Osteoblast (primary cell): Measurements from ENCODE around the gene KIRREL3. TPM values are rescaled to one million over a fixed set of nuclear protein-coding genes. Genes with fewer than 3 reads are reported as not detected.

ENCODE experiments used
- DNase-seq: peaks from one replicate; pipeline ENCODE4 v3.0.0; 2011; ENCODE audit warnings: low spot score, mixed read lengths; ENCODE audit not compliant: insufficient read length; ENCODE audit errors: missing footprints
- H2AFZ ChIP-seq: 2 replicates; pipeline ENCODE4 v1.6.0; 2011; ENCODE audit warnings: mild to moderate bottlenecking, low read length
- H3K27ac ChIP-seq: 2 replicates; pipeline ENCODE4 v1.5.1; 2011; ENCODE audit warnings: mild to moderate bottlenecking, low read depth, low read length, moderate library complexity
- H3K27me3 ChIP-seq: 2 replicates; pipeline ENCODE4 v1.6.0; 2012; ENCODE audit warnings: mild to moderate bottlenecking, control low read depth, inconsistent platforms, low read length, moderate library complexity; ENCODE audit not compliant: insufficient read depth
- H3K36me3 ChIP-seq: 2 replicates; pipeline ENCODE4 v1.5.1; 2011; ENCODE audit warnings: mild to moderate bottlenecking, low read length, control low read depth, moderate library complexity; ENCODE audit not compliant: insufficient read depth
- H3K4me1 ChIP-seq: 2 replicates; pipeline ENCODE4 v1.5.1; 2011; ENCODE audit warnings: mild to moderate bottlenecking, low read length, control low read depth, moderate library complexity; ENCODE audit not compliant: insufficient read depth
- H3K4me2 ChIP-seq: 2 replicates; pipeline ENCODE4 v1.6.0; 2011; ENCODE audit warnings: mild to moderate bottlenecking, low read length; ENCODE audit not compliant: insufficient read depth
- H3K4me3 ChIP-seq: fragments of 200-600 bp; sonication (generic); 3 replicates; pipeline ENCODE4 v1.5.1; 2012; ENCODE audit warnings: mild to moderate bottlenecking, low read length, inconsistent platforms; ENCODE audit not compliant: insufficient read depth
- H3K79me2 ChIP-seq: 2 replicates; pipeline ENCODE4 v1.6.0; 2012; ENCODE audit warnings: mild to moderate bottlenecking, low read length, control low read depth, inconsistent platforms; ENCODE audit not compliant: insufficient read depth
- H3K9me3 ChIP-seq: 2 replicates; pipeline ENCODE4 v1.5.1; 2011; ENCODE audit warnings: low read depth, low read length, control low read depth
- H4K20me1 ChIP-seq: 2 replicates; pipeline ENCODE4 v1.6.0; 2012; ENCODE audit warnings: mild to moderate bottlenecking, low read length, control low read depth; ENCODE audit not compliant: insufficient read depth
- CTCF ChIP-seq: IDR thresholded peaks from 2 replicates; pipeline ENCODE4 v1.5.1; 2011; ENCODE audit warnings: mild to moderate bottlenecking, low read depth, low read length, moderate library complexity; ENCODE audit errors: extremely low read depth
- total RNA-seq: library from RNA; depleted of rRNA; stranded (reverse); fragments of >200 nt; gene quantifications from 2 replicates; pipeline ENCODE4 v1.2.3, GENCODE V29; 2012

The KIRREL3 gene
- total RNA-seq, 1 donor: 3.6 TPM

GRCh38 chr11:126419801-126420697 is 580.5 kb downstream of the KIRREL3 start:
- peaks cover 5% of the 10 kb centered on the region for H3K36me3 ChIP-seq
- H4K20me1 ChIP-seq: no peaks in the 10 kb centered on the region
- H3K27ac ChIP-seq: peak overlapping the region; percentile 55
- H3K79me2 ChIP-seq: no peaks in the 10 kb centered on the region
- H3K27me3 ChIP-seq: no peaks in the 10 kb centered on the region
- H2AFZ ChIP-seq: peak overlapping the region; percentile 55
- H3K4me3 ChIP-seq: no peak overlapping the region
- H3K4me2 ChIP-seq: peak overlapping the region; percentile 51
- DNase-seq: peak; percentile 83
- H3K4me1 ChIP-seq: peaks cover 8% of the 10 kb centered on the region
- TF ChIP-seq CTCF: no peak
- no peaks in the 10 kb centered on the region for H3K9me3 ChIP-seq

GRCh38 chr11:126418887-126419286 is 581.7 kb downstream of the KIRREL3 start:
- H3K79me2 ChIP-seq: no peaks in the 10 kb centered on the region
- no peaks in the 10 kb centered on the region for H4K20me1 ChIP-seq
- peaks cover 11% of the 10 kb centered on the region for H3K4me1 ChIP-seq
- no peak overlapping the region for H3K4me2 ChIP-seq
- H3K4me3 ChIP-seq: no peak overlapping the region
- H3K27ac ChIP-seq: no peak overlapping the region
- no peaks in the 10 kb centered on the region for H3K27me3 ChIP-seq
- no peak for DNase-seq
- no peaks in the 10 kb centered on the region for H3K9me3 ChIP-seq
- H2AFZ ChIP-seq: no peak overlapping the region
- TF ChIP-seq CTCF: no peak
- H3K36me3 ChIP-seq: no peaks in the 10 kb centered on the region

- Histone ChIP-seq H3K4me1 (peaks cover 11% of the 10 kb centered on the region), H3K27ac (no peak overlapping the region), H3K36me3 (peaks cover 7% of the 10 kb centered on the region), H3K4me2 (peak overlapping the region; percentile 63), H2AFZ (no peak overlapping the region), H3K27me3 (no peaks in the 10 kb centered on the region), H3K9me3 (no peaks in the 10 kb centered on the region), H3K79me2 (no peaks in the 10 kb centered on the region), H3K4me3 (peak overlapping the region; percentile 65), H4K20me1 (no peaks in the 10 kb centered on the region)
- no peak for TF ChIP-seq CTCF
- peak; percentile 79 for DNase-seq
Measured at GRCh38 chr11:126417091-126417862, 583.3 kb downstream of the KIRREL3 start.

GRCh38 chr11:126416542-126417090 is 584.0 kb downstream of the KIRREL3 start:
- no peaks in the 10 kb centered on the region for H4K20me1 ChIP-seq
- H3K79me2 ChIP-seq: no peaks in the 10 kb centered on the region
- H3K27ac ChIP-seq: no peak overlapping the region
- peak overlapping the region; percentile 53 for H2AFZ ChIP-seq
- DNase-seq: peak; percentile 97
- peaks cover 11% of the 10 kb centered on the region for H3K4me1 ChIP-seq
- peak overlapping the region; percentile 63 for H3K4me2 ChIP-seq
- no peaks in the 10 kb centered on the region for H3K9me3 ChIP-seq
- peak overlapping the region; percentile 65 for H3K4me3 ChIP-seq
- no peak for TF ChIP-seq CTCF
- H3K27me3 ChIP-seq: no peaks in the 10 kb centered on the region
- H3K36me3 ChIP-seq: peaks cover 10% of the 10 kb centered on the region
